OCI-LY7 (cell line): ENCODE data around the gene ACKR4. TPM values are rescaled to one million over a fixed set of nuclear protein-coding genes. Genes with fewer than 3 reads are reported as not detected.
"Not testable (repeated sequence)": the region's sequence is repeated elsewhere in the genome, so short reads cannot be mapped to it uniquely, and the experiment has no call there.

ENCODE experiments used
- BruUV-seq: library from RNA; stranded (reverse); fragments of 400-500 nt; replicated peaks from 2 replicates; lab custom pipeline; 2021; lab: Mats Ljungman, UMichigan
- CTCF ChIA-PET: fragments of 300-600 bp; sonication (Branson Sonifier 250); formaldehyde crosslinking; loops from one replicate; lab custom pipeline; 2022; ENCODE audit warnings: antibody characterized with exemption; ENCODE audit not compliant: unreplicated experiment; lab: Charles Lee
- POLR2A ChIA-PET: fragments of 300-600 bp; sonication (Branson Sonifier 250); formaldehyde crosslinking; loops from one replicate; lab custom pipeline; 2022; ENCODE audit warnings: antibody characterized with exemption; lab: Charles Lee
- DNase-seq: peaks from one replicate; pipeline ENCODE4 v3.0.0-alpha.2; 2015; ENCODE audit warnings: low spot score
- H2AFZ ChIP-seq: fragments of 200-600 bp; sonication (generic), shearing (Covaris generic); 2 replicates; pipeline ENCODE4 v1.6.1; 2014; ENCODE audit warnings: mild to moderate bottlenecking, antibody characterized with exemption, low read length, moderate library complexity
- H3K27ac ChIP-seq: fragments of 200-600 bp; sonication (generic); 2 replicates; pipeline ENCODE4 v1.5.1; 2014; ENCODE audit warnings: mixed run types, low read depth, mild to moderate bottlenecking, moderate library complexity, low read length, inconsistent platforms; ENCODE audit not compliant: poor library complexity, severe bottlenecking
- H3K36me3 ChIP-seq: fragments of 200-600 bp; sonication (generic); 2 replicates; pipeline ENCODE4 v1.6.1; 2014; ENCODE audit warnings: mild to moderate bottlenecking, antibody characterized with exemption, low read length, moderate library complexity, mixed read lengths; ENCODE audit not compliant: insufficient read depth
- H3K4me1 ChIP-seq: fragments of 200-600 bp; sonication (generic); 2 replicates; pipeline ENCODE4 v1.5.1; 2014; ENCODE audit warnings: mild to moderate bottlenecking, low read length; ENCODE audit not compliant: insufficient read depth, poor library complexity, severe bottlenecking
- H3K4me2 ChIP-seq: fragments of 200-600 bp; sonication (generic); 2 replicates; pipeline ENCODE4 v1.6.1; 2014; ENCODE audit warnings: mild to moderate bottlenecking, low read length
- H3K4me3 ChIP-seq: fragments of 200-600 bp; sonication (generic); 2 replicates; pipeline ENCODE4 v1.5.1; 2014; ENCODE audit warnings: mild to moderate bottlenecking, low read depth, low read length; ENCODE audit not compliant: poor library complexity, severe bottlenecking
- H3K79me2 ChIP-seq: fragments of 200-600 bp; sonication (generic); 2 replicates; pipeline ENCODE4 v1.6.1; 2016; ENCODE audit warnings: low read depth, mild to moderate bottlenecking, low read length, moderate library complexity, mixed read lengths; ENCODE audit not compliant: insufficient read depth
- H3K9me2 ChIP-seq: fragments of 200-600 bp; sonication (generic); 2 replicates; pipeline ENCODE4 v1.6.1; 2016; ENCODE audit warnings: mild to moderate bottlenecking, low read length, mixed read lengths; ENCODE audit not compliant: insufficient read depth
- H3K9me3 ChIP-seq: fragments of 200-600 bp; sonication (generic); 2 replicates; pipeline ENCODE4 v1.6.1; 2014; ENCODE audit warnings: mild to moderate bottlenecking, mixed run types, low read length, mixed read lengths
- H4K20me1 ChIP-seq: fragments of 200-600 bp; sonication (generic); 2 replicates; pipeline ENCODE4 v1.6.1; 2014; ENCODE audit warnings: mild to moderate bottlenecking, antibody characterized with exemption, low read length, moderate library complexity, mixed read lengths; ENCODE audit not compliant: insufficient read depth
- CTCF ChIP-seq: fragments of 200-600 bp; sonication (generic); conservative IDR thresholded peaks from 2 replicates; pipeline ENCODE4 v1.5.1; 2014; ENCODE audit warnings: mild to moderate bottlenecking, antibody characterized with exemption, low read length, moderate library complexity, mixed read lengths
- EZH2phosphoT487 ChIP-seq: fragments of 200-600 bp; sonication (generic); IDR thresholded peaks from 2 replicates; pipeline ENCODE4 v1.6.1; 2018; ENCODE audit warnings: low read depth, borderline replicate concordance, mild to moderate bottlenecking, mixed run types, antibody characterized with exemption, low read length, moderate library complexity, mixed read lengths
- intact Hi-C: fragments of 100-400 bp; cut with micrococcal nuclease; formaldehyde crosslinking; loops from one replicate; pipeline ENCODE4 v1.10.0; 2022; ENCODE audit not compliant: unreplicated experiment
- total RNA-seq, 2 experiments: library from RNA; depleted of rRNA in 1 of 2; stranded (reverse); fragments of >200 nt in 1 of 2; shearing (Covaris generic) in 1 of 2; gene quantifications; 2 replicates each; pipeline ENCODE4 v1.2.3, GENCODE V29; 2014 to 2022

The ACKR4 gene
- total RNA-seq, 2 experiments from 2014 or later: 2.4 to 2.5 TPM

GRCh38 chr3:132553826-132554225 lies 43.2 kb upstream of the ACKR4 start:
- H3K79me2 ChIP-seq: no peaks in the 10 kb centered on the region
- H3K4me3 ChIP-seq: no peak overlapping the region
- H2AFZ ChIP-seq: no peak overlapping the region
- H3K4me1 ChIP-seq: peaks cover 12% of the 10 kb centered on the region
- ChIA-PET CTCF (no interaction called here), POLR2A (interaction anchor here (0.7 to 1.4 kb wide), 4 partner anchors 15 to 331 kb away, joined by 3 to 4 read pairs (median 3); no protein-coding TSS in a partner anchor)
- H3K36me3 ChIP-seq: no peaks in the 10 kb centered on the region
- DNase-seq: no peak
- BruUV-seq: no TSS peak
- no peak overlapping the region for H3K4me2 ChIP-seq
- no peaks in the 10 kb centered on the region for H3K9me3 ChIP-seq
- H4K20me1 ChIP-seq: no peaks in the 10 kb centered on the region
- H3K27ac ChIP-seq: no peak overlapping the region
- intact Hi-C loops: no loop called here
- no peak for TF ChIP-seq EZH2phosphoT487
- TF ChIP-seq CTCF: no peak
- H3K9me2 ChIP-seq: no peaks in the 10 kb centered on the region

DNA sequence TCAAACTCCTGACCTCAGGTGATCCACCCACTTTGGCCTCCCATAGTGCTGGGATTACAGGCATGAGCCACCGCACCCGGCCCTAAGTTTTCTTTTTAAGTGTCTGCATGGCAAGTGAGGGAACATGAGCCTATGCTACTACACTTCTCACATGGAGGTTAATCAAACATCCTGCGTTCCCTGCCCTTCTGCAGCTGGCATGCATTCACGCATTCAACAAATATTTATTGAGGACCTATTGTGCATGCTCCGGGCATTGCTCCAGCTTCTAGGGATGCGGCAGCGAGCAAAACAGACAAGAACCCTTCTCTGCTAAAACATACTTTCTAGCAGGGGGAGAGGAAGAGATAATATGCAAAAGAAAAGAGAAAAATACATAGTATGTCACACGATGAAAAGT lies 42.6 kb upstream of the ACKR4 start:
- H2AFZ ChIP-seq: no peak overlapping the region
- POLR2A ChIA-PET: interaction anchor here (0.7 kb wide), 1 partner anchor 332 kb away, joined by 3 read pairs; no protein-coding TSS in a partner anchor
- H3K4me3 ChIP-seq: no peak overlapping the region
- CTCF ChIA-PET: no interaction called here
- H3K4me2 ChIP-seq: no peak overlapping the region
- H3K9me2 ChIP-seq: no peaks in the 10 kb centered on the region
- intact Hi-C loops: no loop called here
- peaks cover 12% of the 10 kb centered on the region for H3K4me1 ChIP-seq
- no TSS peak for BruUV-seq
- no peaks in the 10 kb centered on the region for H3K79me2 ChIP-seq
- no peak overlapping the region for H3K27ac ChIP-seq
- DNase-seq: no peak
- no peak for TF ChIP-seq EZH2phosphoT487
- no peak for TF ChIP-seq CTCF
- H3K9me3 ChIP-seq: no peaks in the 10 kb centered on the region
- H4K20me1 ChIP-seq: no peaks in the 10 kb centered on the region
- H3K36me3 ChIP-seq: no peaks in the 10 kb centered on the region

- no peak overlapping the region for H3K4me3 ChIP-seq
- no peaks in the 10 kb centered on the region for H3K9me2 ChIP-seq
- no peak overlapping the region for H2AFZ ChIP-seq
- H3K36me3 ChIP-seq: no peaks in the 10 kb centered on the region
- TF ChIP-seq CTCF: no peak
- no peak for TF ChIP-seq EZH2phosphoT487
- no peak overlapping the region for H3K27ac ChIP-seq
- no peaks in the 10 kb centered on the region for H4K20me1 ChIP-seq
- H3K4me2 ChIP-seq: no peak overlapping the region
- CTCF ChIA-PET: no interaction called here
- no peaks in the 10 kb centered on the region for H3K79me2 ChIP-seq
- no peak for DNase-seq
- POLR2A ChIA-PET: interaction anchor here (0.7 kb wide), 1 partner anchor 10 kb away, joined by 3 read pairs; no protein-coding TSS in a partner anchor
- H3K4me1 ChIP-seq: peaks cover 5% of the 10 kb centered on the region
- no TSS peak for BruUV-seq
- intact Hi-C loops: no loop called here
- no peaks in the 10 kb centered on the region for H3K9me3 ChIP-seq
Observed at GRCh38 chr3:132555306-132556035, 41.6 kb upstream of the ACKR4 start.

DNA sequence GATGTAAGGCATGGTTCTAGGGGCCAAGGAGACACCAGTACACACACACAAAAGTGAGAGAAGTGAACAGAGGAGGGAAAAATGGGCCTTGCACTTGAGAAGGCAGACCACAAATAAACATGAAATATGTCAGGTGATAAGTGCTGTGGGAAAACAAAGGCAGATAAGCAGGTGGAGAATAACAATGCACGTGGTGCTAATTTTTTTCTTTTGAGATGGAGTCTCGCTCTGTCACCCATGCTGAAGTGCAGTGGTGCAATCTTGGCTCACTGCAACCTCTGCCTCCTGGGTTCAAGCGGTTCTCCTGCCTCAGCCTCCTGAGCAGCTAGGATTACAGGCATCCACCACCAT lies 41.1 kb upstream of the ACKR4 start:
- H3K9me2 ChIP-seq, H3K36me3 ChIP-seq, POLR2A ChIA-PET, H3K4me2 ChIP-seq, DNase-seq, H2AFZ ChIP-seq, H3K79me2 ChIP-seq, H3K4me3 ChIP-seq, H3K9me3 ChIP-seq, H4K20me1 ChIP-seq, intact Hi-C loops, BruUV-seq, H3K4me1 ChIP-seq, CTCF ChIA-PET, H3K27ac ChIP-seq: not testable (repeated sequence)
